ENCODE data around the gene NPR1. TPM values are rescaled to one million over a fixed set of nuclear protein-coding genes. Genes with fewer than 3 reads are reported as not detected.

The NPR1 gene
- total RNA-seq, 1 donor from 2014 or later, result 187 TPM

GRCh38 chr1:153646672-153647345, 31.7 kb upstream of the NPR1 start:
- DNase-seq (ENCODE audit: low spot score in 2 of 2), result no peak
- TF ChIP-seq CTCF (IDR thresholded peaks at IDR 0.05), result no peak
- Histone ChIP-seq H3K4me1 (peaks cover 5 to 10% of the 10 kb centered on the region in 2 donors), H3K9me3 (no peaks in the 10 kb centered on the region), H3K36me3 (peaks cover 36 to 51% of the 10 kb centered on the region in 2 donors), H3K4me3 (no peak overlapping the region), H3K27me3 (no peaks in the 10 kb centered on the region), H3K27ac (no peak overlapping the region)
- intact Hi-C loops (cut with DNase I), result no loop called here

GRCh38 chr1:153647346-153647714, 31.2 kb upstream of the NPR1 start:
- Histone ChIP-seq H3K9me3 (no peaks in the 10 kb centered on the region), H3K36me3 (peaks cover 32 to 46% of the 10 kb centered on the region in 2 donors)

GRCh38 chr1:153648000-153648643, 30.4 kb upstream of the NPR1 start:
- DNase-seq (ENCODE audit: low spot score in 2 of 2), result peak in 1 of 2 donors; percentile 41

More at GRCh38 chr1:153647346-153647714, 31.2 kb upstream of the NPR1 start:
- no peak overlapping the region for H3K27ac ChIP-seq
- intact Hi-C loops (cut with DNase I), result no loop called here
- H3K4me1 ChIP-seq, result peaks cover 5 to 10% of the 10 kb centered on the region in 2 donors
- DNase-seq (ENCODE audit: low spot score in 2 of 2), result no peak
- no peak overlapping the region for H3K4me3 ChIP-seq
- no peak for TF ChIP-seq CTCF (IDR thresholded peaks at IDR 0.05)
- H3K27me3 ChIP-seq, result no peaks in the 10 kb centered on the region

GRCh38 chr1:153649137-153649862, 29.2 kb upstream of the NPR1 start:
- DNase-seq (ENCODE audit: low spot score in 2 of 2), result peak in 1 of 2 donors; percentile 55
- H3K4me3 ChIP-seq, result no peak overlapping the region
- H3K36me3 ChIP-seq, result peaks cover 12 to 26% of the 10 kb centered on the region in 2 donors
- no peak for TF ChIP-seq CTCF (IDR thresholded peaks at IDR 0.05)
- H3K27me3 ChIP-seq, result no peaks in the 10 kb centered on the region
- H3K27ac ChIP-seq, result peak overlapping the region in 1 of 2 donors; percentile 29
- H3K4me1 ChIP-seq, result peaks cover 5 to 12% of the 10 kb centered on the region in 2 donors
- no peaks in the 10 kb centered on the region for H3K9me3 ChIP-seq
- intact Hi-C loops (cut with DNase I), result no loop called here

More at GRCh38 chr1:153648000-153648643, 30.4 kb upstream of the NPR1 start:
- H3K36me3 ChIP-seq, result peaks cover 24 to 38% of the 10 kb centered on the region in 2 donors
- no peak overlapping the region for H3K4me3 ChIP-seq
- intact Hi-C loops (cut with DNase I), result no loop called here
- no peak overlapping the region for H3K27ac ChIP-seq
- H3K9me3 ChIP-seq, result no peaks in the 10 kb centered on the region
- peaks cover 5 to 12% of the 10 kb centered on the region in 2 donors for H3K4me1 ChIP-seq
- TF ChIP-seq CTCF (IDR thresholded peaks at IDR 0.05), result no peak
- H3K27me3 ChIP-seq, result no peaks in the 10 kb centered on the region

- DNase-seq (ENCODE audit: low spot score in 2 of 2), result peak in 1 of 2 donors; percentile 68
These were observed 28.6 kb upstream of the NPR1 start for GRCh38 chr1:153649863-153650235.

More at GRCh38 chr1:153649863-153650235, 28.6 kb upstream of the NPR1 start:
- Histone ChIP-seq H3K36me3 (peaks cover 7 to 21% of the 10 kb centered on the region in 2 donors), H3K4me1 (peaks cover 5 to 12% of the 10 kb centered on the region in 2 donors), H3K27ac (peak overlapping the region in 1 of 2 donors; percentile 29), H3K4me3 (no peak overlapping the region), H3K9me3 (no peaks in the 10 kb centered on the region), H3K27me3 (no peaks in the 10 kb centered on the region)
- TF ChIP-seq CTCF (IDR thresholded peaks at IDR 0.05), result no peak
- intact Hi-C loops (cut with DNase I), result no loop called here
